ENCODE data around the gene PTGIS. TPM values are rescaled to one million over a fixed set of nuclear protein-coding genes. Genes with fewer than 3 reads are reported as not detected.

Gene PTGIS
- total RNA-seq, 1 donor: 89.8 TPM

DNA sequence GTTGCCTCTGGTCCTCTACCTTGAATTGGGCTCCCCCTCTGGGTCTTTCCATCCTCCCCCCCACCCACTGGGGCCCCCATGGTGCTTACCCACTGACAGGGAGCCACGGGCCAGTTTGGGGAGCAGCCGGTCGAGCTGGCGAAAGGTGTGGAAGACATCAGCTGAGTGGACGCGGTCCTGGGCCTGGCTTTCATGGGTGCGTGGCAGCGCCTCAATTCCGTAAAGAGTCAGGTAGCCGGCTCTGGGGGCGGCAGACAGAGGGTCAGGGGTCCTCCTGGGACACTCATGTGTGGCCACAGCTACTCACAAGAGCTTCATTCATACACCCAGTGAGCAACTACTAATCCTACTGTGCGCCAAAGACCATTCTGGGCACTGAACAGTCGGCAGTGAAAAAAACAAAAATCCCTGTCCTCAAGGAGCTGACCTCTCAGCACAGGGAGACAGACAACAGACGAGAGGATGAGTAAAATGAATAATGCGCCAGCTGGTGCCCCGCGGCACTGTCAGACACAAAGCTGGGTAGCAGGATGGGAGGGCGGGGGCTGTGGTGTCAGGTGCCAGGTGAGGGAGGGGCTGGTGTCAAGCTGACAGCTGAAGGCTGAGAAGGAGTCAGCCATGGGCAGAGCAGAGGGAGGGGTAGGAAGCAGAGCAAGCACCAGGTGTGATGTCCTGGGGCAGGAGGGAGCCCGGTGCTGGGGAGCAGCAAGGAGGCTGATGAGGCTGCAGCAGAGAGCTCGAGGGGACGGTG lies 28.3 kb downstream of the PTGIS start:
- H3K4me1 ChIP-seq (ENCODE audit: insufficient read depth, low read length): peaks cover 6% of the 10 kb centered on the region
- no peaks in the 10 kb centered on the region for H3K27me3 ChIP-seq (ENCODE audit: insufficient read depth, low read length)
- no peaks in the 10 kb centered on the region for H3K79me2 ChIP-seq (ENCODE audit: insufficient read depth, low read length)
- H3K36me3 ChIP-seq (ENCODE audit: insufficient read depth, low read length): peaks cover 11% of the 10 kb centered on the region
- H3K27ac ChIP-seq (ENCODE audit: low read depth, low read length): no peak overlapping the region
- H3K4me2 ChIP-seq (ENCODE audit: insufficient read depth, low read length): no peak overlapping the region
- H4K20me1 ChIP-seq (ENCODE audit: insufficient read depth, low read length): no peaks in the 10 kb centered on the region
- DNase-seq (ENCODE audit: insufficient read length, low spot score, missing footprints): no peak
- H2AFZ ChIP-seq (ENCODE audit: low read length): no peak overlapping the region
- peaks cover 3% of the 10 kb centered on the region for H3K9me3 ChIP-seq (ENCODE audit: low read depth, low read length)
- TF ChIP-seq CTCF (IDR thresholded peaks at IDR 0.05; ENCODE audit: extremely low read depth, low read depth, low read length): no peak
- H3K4me3 ChIP-seq (ENCODE audit: insufficient read depth, low read length): no peak overlapping the region

DNA sequence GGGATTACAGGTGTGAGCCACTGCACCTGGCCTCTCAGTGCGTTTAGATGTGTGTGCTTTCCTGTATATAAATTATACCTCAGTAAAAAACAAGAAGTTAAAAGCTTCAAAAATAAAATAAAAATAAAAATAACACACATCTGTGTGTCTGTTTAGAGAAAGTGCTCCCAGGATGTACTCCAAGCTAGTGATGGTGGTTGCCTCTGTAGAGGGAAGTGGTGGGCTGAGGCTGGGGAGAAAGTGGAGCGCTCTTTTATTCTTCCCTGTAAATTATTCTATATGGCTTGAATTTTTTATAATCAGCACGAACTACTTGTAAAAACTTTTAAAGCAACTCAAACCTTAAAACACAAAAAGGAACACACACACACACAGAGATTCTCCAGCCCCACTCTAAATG lies 29.0 kb downstream of the PTGIS start:
- peaks cover 6% of the 10 kb centered on the region for H3K4me1 ChIP-seq (ENCODE audit: insufficient read depth, low read length)
- DNase-seq (ENCODE audit: insufficient read length, low spot score, missing footprints): no peak
- H3K79me2 ChIP-seq (ENCODE audit: insufficient read depth, low read length): no peaks in the 10 kb centered on the region
- H3K27me3 ChIP-seq (ENCODE audit: insufficient read depth, low read length): no peaks in the 10 kb centered on the region
- TF ChIP-seq CTCF (IDR thresholded peaks at IDR 0.05; ENCODE audit: extremely low read depth, low read depth, low read length): no peak
- no peaks in the 10 kb centered on the region for H4K20me1 ChIP-seq (ENCODE audit: insufficient read depth, low read length)
- H3K27ac ChIP-seq (ENCODE audit: low read depth, low read length): no peak overlapping the region
- H3K4me3 ChIP-seq (ENCODE audit: insufficient read depth, low read length): no peak overlapping the region
- peaks cover 3% of the 10 kb centered on the region for H3K9me3 ChIP-seq (ENCODE audit: low read depth, low read length)
- H3K36me3 ChIP-seq (ENCODE audit: insufficient read depth, low read length): peaks cover 11% of the 10 kb centered on the region
- no peak overlapping the region for H2AFZ ChIP-seq (ENCODE audit: low read length)
- no peak overlapping the region for H3K4me2 ChIP-seq (ENCODE audit: insufficient read depth, low read length)

- Histone ChIP-seq H3K36me3 (ENCODE audit: insufficient read depth, low read length) (peaks cover 7% of the 10 kb centered on the region), H3K79me2 (ENCODE audit: insufficient read depth, low read length) (no peaks in the 10 kb centered on the region), H3K27me3 (ENCODE audit: insufficient read depth, low read length) (no peaks in the 10 kb centered on the region), H3K9me3 (ENCODE audit: low read depth, low read length) (peaks cover 2% of the 10 kb centered on the region), H3K4me1 (ENCODE audit: insufficient read depth, low read length) (peaks cover 6% of the 10 kb centered on the region), H2AFZ (ENCODE audit: low read length) (no peak overlapping the region), H3K4me2 (ENCODE audit: insufficient read depth, low read length) (no peak overlapping the region), H4K20me1 (ENCODE audit: insufficient read depth, low read length) (no peaks in the 10 kb centered on the region), H3K4me3 (ENCODE audit: insufficient read depth, low read length) (no peak overlapping the region), H3K27ac (ENCODE audit: low read depth, low read length) (no peak overlapping the region)
- DNase-seq (ENCODE audit: insufficient read length, low spot score, missing footprints): no peak
- peak; percentile 84 for TF ChIP-seq CTCF (IDR thresholded peaks at IDR 0.05; ENCODE audit: extremely low read depth, low read depth, low read length)
Observed at GRCh38 chr20:49534255-49534712, 33.7 kb downstream of the PTGIS start.

DNA sequence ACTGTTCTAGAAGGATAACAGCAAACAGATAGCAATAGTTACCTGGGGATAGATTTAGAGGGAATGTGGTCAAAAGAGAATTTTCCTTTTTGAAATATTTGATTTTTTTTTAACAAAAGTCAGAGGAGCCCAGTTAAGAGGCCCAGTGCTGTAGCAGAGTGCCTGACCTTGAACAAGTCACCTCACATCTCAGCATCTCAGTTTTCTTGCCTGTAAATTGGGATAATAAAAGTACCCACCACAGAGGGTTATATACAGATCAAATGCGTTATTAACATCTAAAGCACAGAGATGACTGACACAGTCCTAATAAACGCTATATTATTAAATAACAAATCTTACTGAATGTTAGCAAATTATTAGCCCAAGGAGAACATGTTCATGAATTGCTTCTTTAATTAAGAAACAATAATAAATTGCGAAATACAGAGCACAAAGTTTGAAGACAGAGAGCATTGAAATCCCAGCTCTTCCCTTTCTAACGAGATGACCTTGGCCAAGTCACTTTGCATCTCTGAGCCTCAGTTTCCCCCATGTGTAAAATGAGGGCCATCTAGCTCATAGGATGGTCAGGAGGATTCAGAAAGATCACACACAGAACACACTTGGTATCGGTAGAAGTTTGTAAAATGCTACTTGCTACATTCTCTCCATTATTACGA lies 35.5 kb downstream of the PTGIS start:
- Histone ChIP-seq H4K20me1 (ENCODE audit: insufficient read depth, low read length) (no peaks in the 10 kb centered on the region), H3K9me3 (ENCODE audit: low read depth, low read length) (no peaks in the 10 kb centered on the region), H3K4me3 (ENCODE audit: insufficient read depth, low read length) (no peak overlapping the region), H3K4me2 (ENCODE audit: insufficient read depth, low read length) (no peak overlapping the region), H3K36me3 (ENCODE audit: insufficient read depth, low read length) (peaks cover 4% of the 10 kb centered on the region), H3K79me2 (ENCODE audit: insufficient read depth, low read length) (no peaks in the 10 kb centered on the region), H2AFZ (ENCODE audit: low read length) (no peak overlapping the region), H3K27me3 (ENCODE audit: insufficient read depth, low read length) (no peaks in the 10 kb centered on the region), H3K27ac (ENCODE audit: low read depth, low read length) (no peak overlapping the region), H3K4me1 (ENCODE audit: insufficient read depth, low read length) (peaks cover 6% of the 10 kb centered on the region)
- DNase-seq (ENCODE audit: insufficient read length, low spot score, missing footprints): no peak
- TF ChIP-seq CTCF (IDR thresholded peaks at IDR 0.05; ENCODE audit: extremely low read depth, low read depth, low read length): no peak
